KOPT-K1 (cell line): ENCODE results near the gene LIMS4.
"Not testable (repeated sequence)": the region's sequence is repeated elsewhere in the genome, so short reads cannot be mapped to it uniquely, and the experiment has no call there.

ENCODE experiments used
- H3K27ac ChIP-seq: fragments of 200-600 bp; sonication (generic); 2 replicates; pipeline ENCODE4 v1.5.1; 2016; ENCODE audit warnings: antibody characterized with exemption, mild to moderate bottlenecking, low read depth, low read length; ENCODE audit not compliant: poor library complexity, severe bottlenecking
- H3K36me3 ChIP-seq: fragments of 200-600 bp; sonication (generic); 2 replicates; pipeline ENCODE4 v1.5.1; 2017; ENCODE audit warnings: antibody characterized with exemption, mild to moderate bottlenecking, low read length, moderate library complexity; ENCODE audit not compliant: insufficient read depth
- H3K9me3 ChIP-seq: fragments of 200-600 bp; sonication (generic); 2 replicates; pipeline ENCODE4 v1.5.1; 2017; ENCODE audit warnings: antibody characterized with exemption, low read length, mild to moderate bottlenecking; ENCODE audit not compliant: insufficient read depth, poor library complexity, severe bottlenecking

LIMS4 gene

GRCh38 chr2:110462458-110462857 lies 10.2 kb downstream of the LIMS4 start:
- H3K27ac ChIP-seq, H3K9me3 ChIP-seq, H3K36me3 ChIP-seq: not testable (repeated sequence)

DNA sequence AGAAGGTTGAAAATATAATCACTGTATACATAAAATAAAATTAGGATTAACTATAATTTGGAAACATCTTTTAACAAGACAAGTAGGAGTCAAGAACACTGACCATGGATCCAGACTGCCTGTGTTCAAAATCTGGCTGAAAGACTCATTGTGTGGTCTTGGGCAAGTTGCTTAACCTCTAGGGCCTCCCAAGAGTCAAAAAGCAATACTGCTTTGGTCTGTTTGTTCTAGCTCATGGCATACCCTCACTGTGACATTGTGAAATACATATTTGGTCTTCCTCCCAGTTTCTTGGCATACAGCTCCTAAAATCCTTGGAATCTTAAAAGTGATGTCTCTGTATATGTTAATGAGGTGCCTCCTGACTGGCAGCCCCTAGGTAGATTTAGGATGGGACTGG lies 12.3 kb downstream of the LIMS4 start:
- H3K36me3 ChIP-seq, H3K9me3 ChIP-seq, H3K27ac ChIP-seq: not testable (repeated sequence)

DNA sequence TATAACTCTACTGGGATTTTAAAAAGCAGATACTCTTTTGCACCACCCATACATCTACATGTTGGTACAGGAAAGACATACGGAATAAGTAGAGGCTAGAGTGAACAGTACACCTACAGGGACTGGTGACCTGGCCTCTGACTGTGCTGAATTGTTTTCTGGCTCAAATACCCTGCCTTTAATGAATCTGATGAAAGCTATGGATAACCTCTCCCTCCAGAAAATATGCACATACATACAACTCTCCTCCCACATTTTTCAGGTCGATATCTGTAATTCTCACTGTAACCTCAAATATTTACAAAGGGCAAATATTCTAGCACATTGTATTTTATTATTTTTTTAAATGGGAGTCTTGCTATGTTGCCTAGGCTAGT lies 15.4 kb downstream of the LIMS4 start:
- not testable (repeated sequence) for H3K9me3 ChIP-seq, H3K36me3 ChIP-seq, H3K27ac ChIP-seq

DNA sequence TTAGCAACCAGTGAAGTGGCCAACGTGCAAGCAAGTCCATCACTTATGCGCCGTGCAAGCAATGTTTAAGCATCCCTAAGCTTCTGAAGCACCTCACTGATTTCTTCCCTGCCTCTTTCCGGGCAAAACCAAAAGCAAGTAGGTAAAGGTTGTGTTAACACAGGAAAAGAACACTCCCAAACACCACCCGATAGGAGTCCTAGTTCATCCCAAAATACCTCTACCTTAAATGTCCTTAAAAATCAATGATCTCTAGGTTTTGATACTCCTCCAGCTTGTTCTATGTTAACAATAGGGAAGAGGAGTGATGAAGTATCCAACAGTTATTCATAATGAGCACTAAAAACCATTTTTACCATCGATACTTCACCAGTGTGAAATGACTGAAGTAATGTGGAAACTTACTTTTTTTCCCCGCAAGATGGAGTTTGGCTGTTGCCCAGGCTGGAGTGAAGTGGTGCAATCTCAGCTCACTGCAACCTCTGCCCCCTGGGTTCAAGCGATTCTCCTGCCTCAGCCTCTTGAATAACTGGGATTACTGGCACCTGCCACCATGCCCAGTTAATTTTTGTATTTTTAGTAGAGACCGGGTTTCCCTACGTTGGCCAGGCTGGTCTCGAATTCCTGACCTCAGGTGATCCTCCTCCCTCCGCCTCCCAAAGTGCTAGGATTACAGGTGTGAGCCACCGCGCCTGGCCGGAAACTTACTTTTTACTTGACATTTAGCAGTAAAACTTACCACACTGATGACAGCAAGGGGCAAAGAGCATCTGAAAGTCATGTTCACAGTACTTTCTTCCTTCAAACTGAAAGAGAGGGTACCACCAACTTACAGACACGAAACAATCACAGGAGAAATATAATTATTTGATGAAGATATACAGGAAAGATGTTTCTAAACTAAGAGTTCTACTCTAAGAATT lies 16.1 kb downstream of the LIMS4 start:
- not testable (repeated sequence) for H3K36me3 ChIP-seq, H3K27ac ChIP-seq, H3K9me3 ChIP-seq

GRCh38 chr2:110455080-110455670 lies 17.4 kb downstream of the LIMS4 start:
- H3K27ac ChIP-seq, H3K36me3 ChIP-seq, H3K9me3 ChIP-seq: not testable (repeated sequence)

DNA sequence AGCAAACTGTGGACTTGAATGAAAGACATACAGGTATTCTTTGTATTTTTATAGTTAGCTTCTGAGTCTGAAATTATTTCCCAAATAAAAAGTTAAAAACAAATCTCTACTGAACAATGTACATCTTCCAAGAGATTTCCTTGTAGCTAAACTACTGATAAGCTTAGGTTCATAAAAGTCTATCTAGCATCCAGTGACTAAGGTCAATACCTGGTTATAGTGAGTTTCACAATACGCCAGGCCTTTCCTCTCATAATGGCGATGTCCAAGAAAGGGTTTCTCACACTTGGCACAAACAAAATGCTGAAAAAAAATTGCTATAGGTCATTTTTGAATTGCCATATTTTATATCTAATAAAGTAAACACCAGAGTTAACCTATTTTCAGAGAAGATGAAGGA lies 21.7 kb downstream of the LIMS4 start:
- not testable (repeated sequence) for H3K9me3 ChIP-seq, H3K27ac ChIP-seq, H3K36me3 ChIP-seq

- H3K27ac ChIP-seq, H3K9me3 ChIP-seq, H3K36me3 ChIP-seq: not testable (repeated sequence)
Observed at GRCh38 chr2:110449127-110449947, 23.3 kb downstream of the LIMS4 start.

DNA sequence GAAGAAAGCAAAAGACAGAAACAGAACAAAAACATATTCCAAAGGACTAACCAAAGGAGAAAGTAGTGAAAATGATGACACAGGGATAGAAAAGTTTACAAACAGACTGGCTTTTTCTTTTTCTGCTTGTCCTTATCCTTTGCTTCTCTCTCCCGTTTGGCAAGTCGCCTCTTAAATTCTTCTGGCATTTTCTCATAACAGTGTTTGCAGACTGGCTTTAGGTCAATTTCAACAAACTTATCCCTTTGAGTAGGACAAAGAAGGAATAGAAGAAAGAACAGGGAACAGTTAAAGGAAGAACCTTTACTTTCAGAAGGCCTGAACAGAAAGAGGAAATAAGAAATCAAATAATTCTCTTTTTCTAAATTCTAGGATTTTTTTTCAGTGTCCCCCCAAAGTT lies 26.0 kb downstream of the LIMS4 start:
- H3K27ac ChIP-seq, H3K36me3 ChIP-seq, H3K9me3 ChIP-seq: not testable (repeated sequence)

DNA sequence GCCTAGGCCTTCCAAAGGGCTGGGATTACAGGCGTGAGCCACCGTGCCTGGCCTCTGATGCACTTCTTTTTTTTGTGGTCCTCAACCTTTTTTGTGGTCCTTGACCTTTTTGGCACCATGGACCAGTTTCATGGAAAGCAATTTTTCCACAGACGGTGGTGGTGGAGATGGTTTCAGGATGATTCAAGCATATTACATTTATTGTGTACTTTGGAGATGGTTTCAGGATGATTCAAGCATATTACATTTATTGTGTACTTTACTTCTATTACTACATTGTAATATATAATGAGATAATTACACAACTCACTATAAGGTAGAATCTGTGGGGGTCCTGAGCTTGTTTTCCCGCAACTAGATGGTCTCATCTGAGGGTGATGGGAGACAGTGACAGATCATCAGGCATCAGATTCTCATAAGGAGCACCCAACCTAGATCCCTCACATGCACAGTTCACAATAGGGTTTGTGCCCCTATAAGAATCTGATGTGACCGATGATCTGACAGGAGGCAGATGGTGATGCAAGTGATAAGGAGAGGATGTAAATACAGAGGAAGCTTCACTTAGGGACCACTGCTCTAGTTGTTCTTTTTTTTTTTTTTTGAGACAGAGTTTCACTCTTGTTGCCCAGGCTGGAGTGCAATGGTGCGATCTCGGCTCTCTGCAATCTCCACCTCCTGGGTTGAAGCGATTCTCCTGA lies 29.2 kb downstream of the LIMS4 start:
- H3K9me3 ChIP-seq, H3K27ac ChIP-seq, H3K36me3 ChIP-seq: not testable (repeated sequence)

DNA sequence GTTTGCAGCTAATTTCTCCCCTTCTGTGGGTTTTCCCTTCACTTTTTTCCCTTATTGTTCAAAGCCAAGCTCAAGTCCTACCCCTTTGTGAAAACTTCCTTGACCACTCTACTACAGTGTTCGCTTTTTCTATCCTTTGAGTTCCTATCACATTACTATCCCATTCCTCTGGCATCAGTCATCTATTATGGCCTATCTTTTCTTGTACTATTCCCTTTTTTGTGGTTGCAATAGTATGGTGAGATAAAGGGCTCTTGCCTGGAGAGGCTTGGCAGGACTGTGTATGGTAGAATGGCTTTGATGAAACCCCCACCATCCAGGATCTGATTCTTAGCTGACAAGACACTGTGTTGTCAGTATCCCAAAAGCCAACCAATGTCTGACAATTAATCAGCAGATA lies 30.7 kb downstream of the LIMS4 start:
- H3K36me3 ChIP-seq, H3K9me3 ChIP-seq, H3K27ac ChIP-seq: not testable (repeated sequence)

GRCh38 chr2:110434565-110434964 lies 38.1 kb downstream of the LIMS4 start:
- H3K36me3 ChIP-seq, H3K9me3 ChIP-seq, H3K27ac ChIP-seq: not testable (repeated sequence)

GRCh38 chr2:110425725-110426124 lies 46.9 kb downstream of the LIMS4 start:
- H3K9me3 ChIP-seq, H3K27ac ChIP-seq, H3K36me3 ChIP-seq: not testable (repeated sequence)

- H3K9me3 ChIP-seq, H3K36me3 ChIP-seq, H3K27ac ChIP-seq: not testable (repeated sequence)
Observed at GRCh38 chr2:110424421-110424820, 48.2 kb downstream of the LIMS4 start.

DNA sequence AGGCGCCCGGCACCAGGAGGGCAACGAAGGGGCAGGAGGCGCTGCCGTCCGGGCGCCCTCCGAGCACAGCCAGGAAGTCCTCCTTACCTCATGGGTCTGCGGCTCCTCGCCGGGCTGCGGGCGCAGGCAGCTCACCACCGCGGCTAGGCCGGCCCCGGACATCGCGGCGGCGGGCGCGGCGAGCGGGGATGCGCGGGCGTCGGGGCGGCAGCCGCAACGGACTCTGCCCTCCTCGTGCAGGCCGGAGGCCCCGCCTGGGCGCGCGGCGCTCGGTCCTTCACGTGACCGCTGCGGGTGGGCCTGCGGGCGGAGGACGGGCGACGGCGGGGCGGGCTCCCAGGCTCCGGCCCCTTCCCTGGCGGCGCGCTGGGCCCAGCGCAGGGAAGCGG lies 49.0 kb downstream of the LIMS4 start:
- not testable (repeated sequence) for H3K36me3 ChIP-seq, H3K9me3 ChIP-seq, H3K27ac ChIP-seq
